Heart right ventricle (tissue), 16 donors: ENCODE measurements around the gene CENATAC. TPM values are rescaled to one million over a fixed set of nuclear protein-coding genes. Genes with fewer than 3 reads are reported as not detected.
A peak's percentile ranks its signal among the peaks of the same experiment; 100 is the strongest.

Experiments used
- ATAC-seq, 8 donors: fragments of 200-7000 bp; cut with Tn5 transposase; one replicate each; pipeline ENCODE4 v1.9.1; 2020; ENCODE audit warnings: mild to moderate bottlenecking in 8 of 8, moderate library complexity in 8 of 8, moderate number of reproducible peaks in 1 of 8
- DNase-seq, 2 donors: peaks; one replicate each; pipeline ENCODE4 v3.0.0-alpha.2; 2020
- H3K27ac ChIP-seq, 10 donors: fragments of 200-600 bp; sonication (generic) in 2 of 10; one replicate each; pipeline versions ENCODE4 v1.5.0 to v1.8.0; 2020 to 2022; ENCODE audit warnings: mild to moderate bottlenecking in 3 of 10
- H3K27me3 ChIP-seq, 7 donors: fragments of 200-600 bp; one replicate each; pipeline ENCODE4 v1.8.0; 2021 to 2022; ENCODE audit warnings: mild to moderate bottlenecking in 2 of 7
- H3K36me3 ChIP-seq, 9 donors: fragments of 200-600 bp; sonication (generic) in 1 of 9; one replicate each; pipeline versions ENCODE4 v1.5.0 to v1.8.0; 2020 to 2022; ENCODE audit warnings: mild to moderate bottlenecking in 2 of 9
- H3K4me1 ChIP-seq, 9 donors: fragments of 200-600 bp; sonication (generic) in 1 of 9; one replicate each; pipeline versions ENCODE4 v1.5.0 to v1.8.0; 2020 to 2022; ENCODE audit warnings: mild to moderate bottlenecking in 4 of 9
- H3K4me3 ChIP-seq, 10 donors: fragments of 200-600 bp; sonication (generic) in 2 of 10; one replicate each; pipeline versions ENCODE4 v1.5.0 to v1.8.0; 2020 to 2022; ENCODE audit warnings: mild to moderate bottlenecking in 7 of 10, moderate library complexity in 2 of 10
- H3K9me3 ChIP-seq, 11 donors: fragments of 200-600 bp in 10 of 11; sonication (generic) in 2 of 11; one replicate each; pipeline versions ENCODE4 v1.5.0 to v1.8.0; 2013 to 2022; ENCODE audit warnings: mild to moderate bottlenecking in 2 of 11, control low read depth in 1 of 11, moderate library complexity in 1 of 11
- WGBS, 2 donors: extraction: QIAGEN DNeasy Blood & Tissue Kit; methylation state at CpG; one replicate each; pipeline ENCODE4 v1.1.7; 2013; ENCODE audit warnings: inconsistent platforms in 1 of 2; 5-methylcytosine and 5-hydroxymethylcytosine counted together
- intact Hi-C, 10 donors: fragments of 100-400 bp; cut with DNase I; formaldehyde crosslinking; loops; one replicate each; pipeline versions ENCODE4 v1.11.1 to v1.14.2; 2022
- polyA plus RNA-seq, 2 donors: library from polyadenylated mRNA; stranded (reverse); fragments of 200-250 nt; gene quantifications; one replicate each; pipeline ENCODE4 v1.2.3, GENCODE V29; 2013
- total RNA-seq, 10 donors: library from RNA; stranded (reverse); fragmentation: NEBNext Ultra II Directional in 3 of 10; extraction: Animal tissue kit (Norgen Biotek cat#: 25700) in 3 of 10; gene quantifications; one replicate each; pipeline versions ENCODE4 v1.2.1 to v1.2.4, GENCODE V29; 2021 to 2023
- TF ChIP-seq, protein P1 (sequence below), 9 donors: fragments of 200-600 bp; sonication (generic) in 2 of 9; IDR thresholded peaks; one replicate each; pipeline versions ENCODE4 v1.5.0 to v1.8.0; 2021 to 2022; ENCODE audit warnings: antibody characterized with exemption in 9 of 9, mild to moderate bottlenecking in 5 of 9, moderate library complexity in 1 of 9
- donor health status: Arrhythmogenic right ventricular cardiomyopathy.
- donor health status: ischemic (EF 13 %, LVEDD 7.1; RV severe dilation, severe dysfunction).
- donor health status: healthy with polysubstance abuse.
- donor health status: DM: no; HTN: yes; CAD: no.
- donor health status: DM: no; HTN: no; CAD: no.
- donor health status: ischemic (EF 25% LVEDD 6.9; RV normal size, moderate dysfunction).
- donor health status: ischemic (EF 25% LVEDD 5.7; RV mildly dilated, moderate dysfunction).
- donor health status: healthy.
- donor health status: DM: yes; HTN: yes; CAD: no.
- donor health status: Ischemic cardiomyopathy.
- donor health status: ischemic (EF 35%, LVEDD 5.7; RV mildly dilated, moderate dysfunction).
- donor health status: nonischemic (EF 11% LVEDD 7.7; RV severe dilation, severe dysfunction).
- donor health status: DM: yes; HTN: yes; CAD: no.
- donor health status: PGD.
- donor health status: ischemic (EF 29% LVEDD 5.4; RV normal size, mild dysfunction).
- donor health status: nonischemic (EF 23%, LVEDD 6.1; RV moderate dilation, normal function).

Gene CENATAC
- total and polyA plus RNA-seq, 12 donors: 7.8 to 85.2 (median 11.3) TPM

DNA sequence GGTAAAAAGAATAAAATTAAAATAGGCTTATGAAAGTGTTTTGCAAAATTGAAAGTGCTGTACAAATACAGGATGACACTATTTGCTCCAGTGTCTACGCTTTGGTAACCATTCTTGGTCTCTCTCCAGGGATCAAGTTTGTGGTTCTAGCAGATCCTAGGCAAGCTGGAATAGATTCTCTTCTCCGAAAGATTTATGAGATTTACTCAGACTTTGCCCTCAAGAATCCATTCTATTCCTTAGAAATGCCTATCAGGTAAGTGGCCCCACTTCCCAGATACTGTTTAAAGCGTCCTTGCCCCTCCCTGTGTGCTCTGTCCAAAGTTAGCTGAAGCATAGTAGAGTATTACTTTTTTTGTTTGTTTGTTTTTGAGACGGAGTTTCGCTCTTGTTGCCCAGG lies 23.7 kb downstream of the CENATAC start:
- ATAC-seq: no peak
- WGBS, 2 donors: 90 to 96% methylated on average over 5 of the region's 5 CpGs
- TF ChIP-seq, protein P1, sequence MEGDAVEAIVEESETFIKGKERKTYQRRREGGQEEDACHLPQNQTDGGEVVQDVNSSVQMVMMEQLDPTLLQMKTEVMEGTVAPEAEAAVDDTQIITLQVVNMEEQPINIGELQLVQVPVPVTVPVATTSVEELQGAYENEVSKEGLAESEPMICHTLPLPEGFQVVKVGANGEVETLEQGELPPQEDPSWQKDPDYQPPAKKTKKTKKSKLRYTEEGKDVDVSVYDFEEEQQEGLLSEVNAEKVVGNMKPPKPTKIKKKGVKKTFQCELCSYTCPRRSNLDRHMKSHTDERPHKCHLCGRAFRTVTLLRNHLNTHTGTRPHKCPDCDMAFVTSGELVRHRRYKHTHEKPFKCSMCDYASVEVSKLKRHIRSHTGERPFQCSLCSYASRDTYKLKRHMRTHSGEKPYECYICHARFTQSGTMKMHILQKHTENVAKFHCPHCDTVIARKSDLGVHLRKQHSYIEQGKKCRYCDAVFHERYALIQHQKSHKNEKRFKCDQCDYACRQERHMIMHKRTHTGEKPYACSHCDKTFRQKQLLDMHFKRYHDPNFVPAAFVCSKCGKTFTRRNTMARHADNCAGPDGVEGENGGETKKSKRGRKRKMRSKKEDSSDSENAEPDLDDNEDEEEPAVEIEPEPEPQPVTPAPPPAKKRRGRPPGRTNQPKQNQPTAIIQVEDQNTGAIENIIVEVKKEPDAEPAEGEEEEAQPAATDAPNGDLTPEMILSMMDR (IDR thresholded peaks at IDR 0.05): no peak
- Histone ChIP-seq H3K27me3 (no peaks in the 10 kb centered on the region), H3K27ac (no peak overlapping the region), H3K36me3 (peaks cover 0 to 74% (median 25%) of the 10 kb centered on the region in 9 donors), H3K4me1 (peaks cover 8 to 59% (median 51%) of the 10 kb centered on the region in 9 donors), H3K9me3 (no peaks in the 10 kb centered on the region), H3K4me3 (no peak overlapping the region)
- intact Hi-C loops: no loop called here
- DNase-seq: no peak

DNA sequence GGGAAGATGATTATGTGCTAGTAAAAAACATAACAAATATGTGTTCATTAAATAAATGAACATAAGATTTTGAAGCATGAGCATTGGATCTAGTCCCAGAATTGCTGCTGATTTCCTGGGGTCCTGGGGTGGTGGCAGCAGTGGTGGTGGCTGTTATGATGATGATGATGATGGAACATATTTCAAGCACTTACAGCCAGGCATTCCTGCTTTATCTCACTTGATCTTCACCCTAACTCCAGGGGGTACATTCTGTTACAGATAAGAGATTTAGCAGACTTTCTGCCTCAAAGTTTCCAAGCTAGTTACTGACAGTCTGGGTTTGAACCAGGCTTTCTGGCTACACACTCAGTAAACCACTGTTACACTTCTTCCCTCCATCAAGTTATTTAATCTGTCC lies 25.8 kb downstream of the CENATAC start:
- TF ChIP-seq, protein P1 (IDR thresholded peaks at IDR 0.05): no peak
- peak overlapping the region in 3 of 10 donors; percentile 55 to 87 (median 61) for H3K27ac ChIP-seq
- H3K9me3 ChIP-seq: no peaks in the 10 kb centered on the region
- H3K4me1 ChIP-seq: peaks cover 5 to 53% (median 40%) of the 10 kb centered on the region in 9 donors
- ATAC-seq (no peak), DNase-seq (no peak)
- peaks cover 0 to 81% (median 25%) of the 10 kb centered on the region in 9 donors for H3K36me3 ChIP-seq
- H3K4me3 ChIP-seq: no peak overlapping the region
- intact Hi-C loops: no loop called here
- no peaks in the 10 kb centered on the region for H3K27me3 ChIP-seq

DNA sequence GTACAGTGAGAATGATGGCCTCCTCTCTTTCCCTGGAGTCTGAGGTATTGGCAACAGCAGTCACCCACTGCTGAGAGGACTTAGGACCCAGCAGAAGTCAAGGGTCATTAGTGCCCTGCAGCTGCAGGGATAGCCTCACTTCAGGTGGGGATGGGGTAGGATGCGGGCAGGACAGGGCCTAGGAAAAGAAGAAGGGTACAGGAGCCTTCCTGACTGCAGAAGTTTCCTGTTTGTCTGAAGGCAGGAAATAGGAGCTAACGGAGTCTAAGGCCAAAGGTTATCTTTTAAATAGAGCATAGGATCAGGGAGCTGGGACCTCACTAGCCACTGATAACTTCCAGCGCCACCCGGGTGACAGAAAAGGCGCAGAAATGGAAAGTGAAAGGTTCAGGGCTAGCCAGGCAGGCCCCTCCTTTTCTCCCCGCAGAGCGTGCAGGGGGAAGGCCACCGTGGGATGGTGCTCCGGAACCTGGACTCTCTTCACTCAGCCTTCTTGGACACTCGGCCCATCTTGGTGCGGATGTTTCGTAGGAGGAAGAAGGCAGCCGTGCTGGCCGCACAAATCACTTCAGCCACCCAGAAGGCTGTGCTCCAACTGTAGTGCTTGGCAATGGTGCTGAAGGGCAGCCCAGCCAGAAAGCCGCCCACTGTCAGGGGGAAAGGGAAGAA lies 26.6 kb downstream of the CENATAC start:
- TF ChIP-seq, protein P1 (IDR thresholded peaks at IDR 0.05): no peak
- DNase-seq (peak in 1 of 2 donors; percentile 32), ATAC-seq (peak in 6 of 8 donors; percentile 13 to 42 (median 26))
- WGBS, 2 donors: 53 to 57% methylated on average over 15 of the region's 15 CpGs
- Histone ChIP-seq H3K27me3 (no peaks in the 10 kb centered on the region), H3K9me3 (no peaks in the 10 kb centered on the region), H3K4me1 (peaks cover 9 to 58% (median 45%) of the 10 kb centered on the region in 9 donors), H3K4me3 (peak overlapping the region in 3 of 10 donors; percentile 5 to 15 (median 12)), H3K36me3 (peaks cover 0 to 81% (median 25%) of the 10 kb centered on the region in 9 donors), H3K27ac (peak overlapping the region in 9 of 10 donors; percentile 27 to 87 (median 57))
- intact Hi-C loops: no loop called here

DNA sequence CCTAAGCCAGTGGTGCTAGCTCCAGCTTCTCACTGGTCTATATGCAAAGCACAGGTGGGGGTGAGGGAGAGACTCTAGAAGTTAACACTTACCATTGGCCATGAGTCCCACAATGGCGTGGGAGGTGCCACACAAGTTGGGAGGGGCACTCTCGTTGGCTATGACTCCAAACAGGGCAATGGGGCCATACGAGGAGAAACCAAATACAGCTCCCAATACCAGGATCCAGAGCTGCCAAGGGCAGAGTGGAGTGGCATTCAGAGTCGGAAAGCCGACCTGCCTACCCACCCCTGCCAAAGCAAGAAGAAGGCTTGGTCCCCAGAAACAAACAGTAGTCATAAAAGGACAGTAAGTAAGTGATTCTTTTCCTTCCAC lies 27.1 kb downstream of the CENATAC start:
- H3K27ac ChIP-seq: peak overlapping the region in 9 of 10 donors; percentile 27 to 87 (median 57)
- no peaks in the 10 kb centered on the region for H3K9me3 ChIP-seq
- TF ChIP-seq, protein P1 (IDR thresholded peaks at IDR 0.05): no peak
- 73 to 80% methylated on average over 5 of the region's 5 CpGs for WGBS, 2 donors
- ATAC-seq (no peak), DNase-seq (no peak)
- peaks cover 0 to 79% (median 25%) of the 10 kb centered on the region in 9 donors for H3K36me3 ChIP-seq
- intact Hi-C loops: no loop called here
- no peaks in the 10 kb centered on the region for H3K27me3 ChIP-seq
- peak overlapping the region in 2 of 10 donors; percentile 12 to 15 for H3K4me3 ChIP-seq
- peaks cover 12 to 58% (median 45%) of the 10 kb centered on the region in 9 donors for H3K4me1 ChIP-seq
